NB4 (cell line): ENCODE results near the gene AGAP2.

ENCODE experiments used
- DNase-seq: peaks from one replicate; pipeline ENCODE4 v3.0.0; 2010; ENCODE audit warnings: low read depth
- H3K4me3 ChIP-seq: one replicate; pipeline ENCODE4 v1.5.1; 2011; ENCODE audit warnings: mild to moderate bottlenecking, low read depth, low read length, moderate library complexity
- CTCF ChIP-seq: IDR thresholded peaks from one replicate; pipeline ENCODE4 v1.5.1; 2012; ENCODE audit warnings: low read depth, low read length
- MAX ChIP-seq: IDR thresholded peaks from 2 replicates; pipeline ENCODE4 v1.6.1; 2011; ENCODE audit warnings: low read depth, low read length
- MYC ChIP-seq: IDR thresholded peaks from 2 replicates; pipeline ENCODE4 v1.6.1; 2011; ENCODE audit warnings: low read depth, low read length
- POLR2A ChIP-seq: IDR thresholded peaks from 2 replicates; pipeline ENCODE4 v1.6.1; 2011; ENCODE audit warnings: mild to moderate bottlenecking; ENCODE audit not compliant: insufficient read length; ENCODE audit errors: extremely low read depth

The AGAP2 gene

GRCh38 chr12:57762463-57762862 is 23.9 kb upstream of the AGAP2 start:
- DNase-seq: no peak
- H3K4me3 ChIP-seq: no peak overlapping the region
- TF ChIP-seq MAX (no peak), CTCF (no peak), MYC (no peak), POLR2A (no peak)

DNA sequence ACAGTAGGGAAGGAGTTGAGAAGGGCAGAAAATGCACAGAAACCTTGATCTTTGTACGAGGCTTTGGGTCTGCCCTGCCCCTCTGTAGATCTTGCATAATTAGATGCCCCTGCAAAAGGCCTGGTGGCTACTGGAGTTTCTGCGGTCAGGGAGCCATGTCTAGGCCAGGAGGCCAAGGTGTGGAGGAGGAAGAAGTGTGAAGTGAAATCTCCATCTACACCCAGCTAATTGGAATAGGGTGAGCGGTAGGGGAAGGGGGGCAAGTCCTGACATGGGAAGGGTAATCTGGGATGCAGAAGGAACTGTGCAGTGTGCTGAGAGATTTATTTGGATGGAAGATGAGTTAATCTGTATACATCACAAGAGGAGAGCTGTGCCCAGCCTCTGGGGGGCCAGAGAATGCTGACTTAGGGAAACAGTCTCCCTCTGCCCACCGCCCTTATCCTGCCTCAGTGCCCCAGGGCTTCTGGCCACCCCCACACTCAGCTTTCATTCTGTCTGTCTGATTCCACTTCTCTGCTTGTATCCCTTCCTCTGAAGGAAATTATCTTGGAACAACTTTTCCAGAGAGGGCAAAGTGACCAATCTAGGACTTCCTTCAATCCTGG is 23.0 kb upstream of the AGAP2 start:
- TF ChIP-seq MYC: no peak
- no peak for DNase-seq
- no peak overlapping the region for H3K4me3 ChIP-seq

DNA sequence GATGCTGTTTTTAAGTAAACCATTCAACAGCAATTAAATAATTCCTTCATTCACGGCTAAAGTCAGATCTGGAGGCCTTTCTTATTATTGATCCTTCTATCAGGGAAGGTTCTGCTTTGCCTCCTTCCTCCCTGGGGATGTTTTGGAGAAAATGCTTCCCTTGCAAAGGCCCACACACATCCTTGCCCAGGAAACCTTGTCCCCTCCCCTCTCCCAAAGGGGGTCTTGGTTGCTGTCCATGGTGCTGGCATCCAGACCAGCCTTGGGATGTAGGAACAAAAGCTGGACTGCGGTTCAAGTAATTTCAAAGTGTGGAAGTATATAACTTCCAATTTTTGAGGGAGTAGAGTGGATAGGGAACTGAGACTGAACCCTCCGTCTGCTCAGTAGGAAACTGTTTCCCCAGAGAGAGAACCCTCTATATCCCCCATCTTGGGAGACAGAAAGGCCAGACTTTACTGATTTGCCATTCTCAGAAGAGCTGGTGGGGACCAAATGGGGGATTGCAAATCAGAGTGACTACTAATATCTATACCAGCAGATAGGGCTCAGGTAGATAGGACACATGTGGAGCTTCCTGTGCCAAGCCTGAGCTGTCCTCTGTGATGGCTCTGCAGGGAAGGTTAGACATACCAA is 21.9 kb upstream of the AGAP2 start:
- no peak for TF ChIP-seq CTCF
- DNase-seq: no peak
- H3K4me3 ChIP-seq: no peak overlapping the region

GRCh38 chr12:57759360-57759980 is 20.9 kb upstream of the AGAP2 start:
- TF ChIP-seq CTCF: peak; percentile 60
- no peak for TF ChIP-seq MYC
- peak; percentile 52 for DNase-seq
- no peak overlapping the region for H3K4me3 ChIP-seq

GRCh38 chr12:57758552-57759359 is 20.2 kb upstream of the AGAP2 start:
- TF ChIP-seq CTCF: no peak
- TF ChIP-seq MYC: no peak
- TF ChIP-seq MAX: no peak
- no peak for TF ChIP-seq POLR2A
- no peak overlapping the region for H3K4me3 ChIP-seq
- no peak for DNase-seq

DNA sequence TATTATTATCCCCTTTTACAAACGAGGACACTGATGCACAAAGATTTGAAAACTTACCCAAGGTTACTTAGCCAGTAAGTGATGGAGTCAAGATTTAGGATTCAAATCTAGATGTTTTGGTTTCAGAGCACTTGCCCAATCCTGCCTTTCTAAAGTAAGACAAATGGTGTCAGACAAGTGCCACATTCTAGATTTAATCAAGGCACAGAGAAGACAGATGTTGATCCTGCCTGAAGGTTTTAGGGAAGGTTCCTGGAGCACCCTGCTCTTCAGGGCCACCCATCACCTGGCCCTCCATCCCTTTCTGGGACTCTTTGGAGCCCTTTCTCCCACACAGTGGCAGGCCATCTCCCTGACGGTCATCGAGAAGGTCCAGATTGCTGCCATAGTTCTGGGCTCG is 19.2 kb upstream of the AGAP2 start:
- H3K4me3 ChIP-seq: no peak overlapping the region
- no peak for DNase-seq
- TF ChIP-seq CTCF (no peak), MYC (no peak), MAX (no peak), POLR2A (no peak)
